Measurements from ENCODE around the gene HEMK1. TPM values are rescaled to one million over a fixed set of nuclear protein-coding genes. Genes with fewer than 3 reads are reported as not detected.
A peak's percentile ranks its signal among the peaks of the same experiment; 100 is the strongest.

Gene HEMK1
- total RNA-seq, 1 donor from 2014 or later, result 14.2 TPM

DNA sequence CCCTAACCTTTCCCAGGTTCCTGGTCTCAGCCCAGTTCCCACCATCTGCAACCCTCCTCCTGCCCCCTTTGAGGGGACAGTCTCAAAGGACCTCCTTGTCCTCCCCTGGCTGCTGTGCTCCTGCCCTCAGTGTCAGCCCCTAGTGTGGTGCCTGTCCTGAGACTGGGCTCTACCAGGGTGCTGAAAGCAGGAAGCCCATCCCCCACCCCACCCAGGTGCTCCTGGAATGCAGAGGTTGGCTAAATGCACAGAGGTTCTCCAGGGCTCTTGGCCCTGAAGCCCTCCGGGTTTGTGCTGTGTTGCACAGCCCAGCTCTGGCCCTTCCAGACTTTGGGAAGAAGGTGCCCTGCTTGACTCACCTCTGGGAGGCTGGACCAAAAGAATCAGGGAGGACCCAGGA lies 23.5 kb upstream of the HEMK1 start:
- no peak for DNase-seq (ENCODE audit: low read depth)

DNA sequence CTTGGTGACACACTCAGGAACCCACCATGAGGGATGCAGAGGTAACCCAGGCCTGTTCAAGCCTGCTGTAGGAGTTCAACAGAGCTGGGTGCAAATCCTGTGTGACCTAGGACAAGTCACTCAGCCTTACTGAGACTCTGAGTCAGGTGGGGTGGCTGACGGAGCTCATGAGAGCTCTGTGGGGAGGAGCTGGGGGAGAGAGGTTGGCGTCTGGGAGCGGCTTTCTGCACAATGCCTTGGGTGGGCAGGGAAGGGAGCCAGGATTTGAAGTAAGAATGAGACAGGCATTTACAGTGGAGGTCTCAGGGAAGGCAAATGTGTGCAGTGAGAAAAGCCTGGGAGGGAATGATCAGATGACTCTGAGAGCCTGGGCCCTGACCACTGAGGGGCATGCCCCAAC lies 20.1 kb upstream of the HEMK1 start:
- DNase-seq (ENCODE audit: low read depth), result no peak

DNA sequence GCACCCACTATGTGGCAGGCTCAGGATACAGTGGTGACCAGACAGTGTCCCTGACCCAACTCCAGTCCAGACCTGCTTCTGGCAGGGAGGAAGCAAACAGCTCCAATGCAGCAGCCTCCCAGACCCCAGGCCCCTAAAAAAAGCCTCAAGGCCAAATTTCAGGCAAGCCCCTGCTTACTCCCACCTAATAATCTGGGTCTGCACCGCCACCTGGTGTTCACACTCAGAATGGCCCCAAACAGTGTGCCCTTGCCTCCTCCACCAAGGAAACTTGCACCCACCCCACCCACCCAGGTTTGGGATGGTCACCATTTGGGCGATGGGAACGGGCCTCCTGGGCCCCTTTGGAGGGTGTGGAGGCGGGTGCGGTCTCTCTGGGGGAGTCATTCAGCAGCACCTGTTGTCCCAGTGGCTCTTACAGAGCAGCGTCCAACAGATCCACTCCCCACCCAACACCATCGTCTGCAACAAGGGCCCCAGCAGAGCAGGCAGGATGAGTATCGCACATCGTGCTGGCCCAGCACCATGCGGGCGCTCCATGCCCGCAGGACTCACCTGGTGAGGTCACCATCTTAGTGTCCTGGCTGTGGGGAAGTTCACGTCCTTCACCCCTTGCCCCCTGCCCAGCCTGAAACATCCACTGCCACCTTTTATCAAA lies 19.1 kb upstream of the HEMK1 start:
- DNase-seq (ENCODE audit: low read depth), result peak; percentile 16

DNA sequence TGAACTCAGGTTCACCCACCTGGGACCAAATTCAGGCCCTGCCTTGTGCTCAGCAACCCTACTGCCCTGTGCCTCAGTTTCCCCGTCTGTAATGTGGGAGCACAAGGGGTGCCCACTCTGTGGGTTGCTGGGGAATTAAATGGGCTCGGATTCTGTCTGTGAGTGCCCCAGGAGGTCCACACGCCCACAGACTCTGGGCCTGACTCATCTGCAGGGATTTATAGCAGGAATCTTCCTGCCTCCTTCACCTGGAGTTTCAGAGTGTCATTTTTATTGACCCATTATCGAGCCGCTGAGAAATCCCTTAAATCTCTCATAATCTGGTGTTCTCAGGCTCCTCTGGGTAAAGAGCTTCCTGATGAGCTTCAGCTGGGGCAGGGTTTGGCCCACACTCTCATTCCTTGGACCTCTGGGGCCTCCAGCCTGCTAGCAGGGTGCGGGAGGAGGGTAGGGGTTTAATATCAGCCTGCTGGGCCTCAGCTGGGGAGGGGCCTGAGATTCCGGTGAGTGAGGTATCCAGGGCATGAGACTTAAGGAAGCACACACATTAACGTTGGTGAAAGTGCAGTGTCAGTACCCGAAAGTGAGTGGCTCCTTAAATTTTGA lies 18.2 kb upstream of the HEMK1 start:
- no peak for DNase-seq (ENCODE audit: low read depth)

DNA sequence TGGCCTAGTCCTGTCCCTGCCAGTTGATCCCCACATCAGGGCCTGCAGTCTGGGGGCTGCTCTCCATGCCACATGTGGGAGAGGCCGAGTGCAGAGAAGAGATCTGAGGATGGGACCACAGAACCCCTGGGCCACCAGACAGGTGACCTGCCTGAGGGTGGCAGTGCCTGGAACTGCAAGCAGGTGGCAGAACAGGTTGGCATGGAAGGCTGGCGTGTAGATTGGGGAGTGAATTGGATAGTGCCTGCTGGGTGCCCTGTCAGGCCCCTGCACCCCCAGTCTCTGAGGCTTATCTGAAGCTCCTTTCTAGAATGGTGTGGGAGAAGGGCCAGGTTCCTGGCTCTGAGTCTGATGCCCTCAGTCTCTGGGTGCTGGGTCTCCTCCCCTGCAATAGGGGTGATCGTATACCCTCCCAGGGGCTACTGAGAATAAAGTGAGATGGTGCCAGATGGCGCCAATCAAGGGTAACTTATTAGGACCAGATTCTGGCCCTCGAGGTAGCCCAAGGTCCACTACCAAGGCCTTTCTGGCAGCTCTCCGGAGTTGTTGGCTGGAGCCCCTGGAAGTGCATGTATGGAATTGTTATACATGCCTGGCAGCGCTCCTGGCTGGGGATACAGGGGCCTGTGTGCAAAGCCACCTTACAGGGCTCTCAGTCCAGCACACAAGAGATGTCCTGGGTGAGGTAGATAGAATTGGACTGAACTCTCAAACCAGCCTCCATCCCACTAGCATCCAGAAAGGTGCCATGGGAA lies 17.5 kb upstream of the HEMK1 start:
- no peak for DNase-seq (ENCODE audit: low read depth)

DNA sequence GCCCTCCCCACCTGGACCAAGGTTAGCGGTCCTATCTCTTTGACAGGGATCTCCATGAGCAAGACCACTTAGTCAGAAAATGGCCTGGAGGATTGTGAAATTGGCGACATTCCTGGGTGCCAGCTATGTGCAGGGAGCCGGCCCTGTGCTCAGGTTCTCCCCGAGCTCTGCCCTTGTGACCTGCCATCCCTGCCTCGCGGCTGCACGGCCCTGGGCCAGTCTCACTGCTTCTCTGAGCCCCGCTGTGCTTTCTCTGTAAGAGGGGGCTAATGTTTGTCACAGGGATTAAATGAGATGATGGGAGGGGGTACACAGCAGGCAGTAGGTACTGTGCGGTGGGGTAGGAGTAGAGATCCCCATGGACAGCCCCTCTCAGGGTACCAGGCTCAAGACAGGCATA lies 16.7 kb upstream of the HEMK1 start:
- DNase-seq (ENCODE audit: low read depth), result no peak

DNA sequence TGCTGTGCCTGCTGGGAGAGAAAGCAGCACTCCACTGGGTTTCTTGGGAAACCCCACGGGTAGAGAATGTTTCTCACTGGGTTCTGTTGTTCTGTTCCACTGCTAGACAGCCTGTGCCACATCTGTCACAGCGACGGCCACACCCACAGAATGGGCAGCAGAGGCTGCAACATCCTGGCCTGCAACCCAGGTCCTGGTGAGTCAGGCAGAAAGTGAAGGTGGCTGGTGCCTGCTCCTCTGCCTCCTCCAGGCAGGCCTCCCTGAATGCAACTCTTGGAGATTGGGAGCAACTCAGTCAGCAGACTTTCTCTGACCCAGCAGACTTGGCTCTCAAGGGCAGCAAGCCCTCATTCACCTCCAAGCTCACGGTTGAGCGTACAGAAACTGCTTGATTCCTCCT lies 14.8 kb upstream of the HEMK1 start:
- DNase-seq (ENCODE audit: low read depth), result no peak

DNA sequence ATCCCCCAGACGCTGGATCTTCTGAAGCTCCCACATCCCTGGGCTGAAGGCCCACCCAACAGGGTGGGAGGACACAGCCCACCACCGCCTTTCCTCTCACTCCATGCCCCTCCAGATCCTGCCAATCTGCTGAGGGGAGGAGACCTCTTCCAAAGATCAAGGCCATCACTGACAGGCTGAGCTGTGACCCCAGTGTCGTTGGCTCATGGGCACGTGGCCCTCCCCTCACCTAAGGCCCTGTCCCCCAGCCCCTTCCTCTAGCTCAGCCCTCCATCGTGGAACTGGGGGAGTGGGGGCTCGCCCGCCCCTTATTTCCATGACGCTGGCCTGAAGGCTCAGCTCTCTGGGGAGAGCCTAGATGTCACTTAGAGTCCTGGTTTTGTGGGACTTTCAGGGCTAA lies 12.2 kb upstream of the HEMK1 start:
- DNase-seq (ENCODE audit: low read depth), result no peak

DNA sequence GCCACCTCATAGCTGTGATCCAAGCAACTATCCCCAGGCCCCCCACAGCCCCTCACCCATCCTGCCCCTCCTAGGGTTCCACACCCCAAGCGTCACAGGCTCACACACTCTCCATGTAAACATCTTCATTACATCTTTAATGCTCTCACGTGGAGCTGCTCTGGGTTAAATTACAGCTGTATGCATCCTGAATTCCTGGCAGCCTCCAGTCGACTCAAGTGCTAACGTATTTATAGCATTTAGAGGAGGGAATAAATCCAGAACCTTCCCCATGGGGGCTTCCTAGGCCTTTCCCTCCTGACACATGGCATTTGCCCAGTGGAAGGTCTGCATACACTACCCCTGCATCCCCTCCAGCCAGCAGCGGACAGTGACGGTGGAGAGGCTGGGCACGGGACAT lies 11.4 kb upstream of the HEMK1 start:
- DNase-seq (ENCODE audit: low read depth), result no peak

DNA sequence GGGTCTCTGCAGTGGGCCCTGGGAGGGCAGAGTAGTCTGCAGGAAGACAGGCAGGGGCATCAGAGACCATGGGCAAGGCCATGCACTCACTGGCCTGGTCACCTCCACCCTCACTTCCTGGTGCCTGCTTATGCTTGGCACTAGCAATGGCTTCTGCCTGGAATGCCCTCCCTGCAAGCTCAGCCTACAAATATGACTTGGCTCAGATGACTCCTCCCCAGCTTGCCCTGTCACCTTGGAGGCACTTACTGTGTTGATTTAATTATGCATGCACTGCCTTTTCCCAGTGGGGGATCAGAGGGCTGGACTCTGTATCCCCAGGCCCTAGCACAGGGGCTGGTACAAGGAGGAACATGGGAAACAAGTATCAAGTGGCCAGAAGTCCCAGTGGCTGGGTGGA lies 9.6 kb upstream of the HEMK1 start:
- DNase-seq (ENCODE audit: low read depth), result peak; percentile 33

DNA sequence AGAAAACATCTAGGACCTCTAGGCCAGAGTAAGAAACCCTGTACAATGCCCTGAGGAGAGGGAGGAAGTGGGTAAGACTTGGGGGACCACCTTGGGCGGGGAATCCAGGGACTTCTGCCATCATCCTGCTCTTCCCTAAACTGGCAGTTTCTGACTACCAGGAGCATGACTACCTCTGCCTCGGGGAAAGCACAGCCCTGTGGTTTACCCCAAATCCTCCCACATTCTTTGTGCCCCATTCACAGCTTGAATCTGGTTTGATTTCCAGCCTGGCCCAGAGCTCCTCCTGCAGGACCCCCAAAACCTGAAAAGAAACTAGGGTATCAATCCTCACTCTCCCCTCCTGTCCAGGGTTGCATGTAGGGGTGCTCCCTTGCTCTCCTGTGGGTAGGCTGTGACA lies 6.5 kb upstream of the HEMK1 start:
- DNase-seq (ENCODE audit: low read depth), result peak; percentile 30

DNA sequence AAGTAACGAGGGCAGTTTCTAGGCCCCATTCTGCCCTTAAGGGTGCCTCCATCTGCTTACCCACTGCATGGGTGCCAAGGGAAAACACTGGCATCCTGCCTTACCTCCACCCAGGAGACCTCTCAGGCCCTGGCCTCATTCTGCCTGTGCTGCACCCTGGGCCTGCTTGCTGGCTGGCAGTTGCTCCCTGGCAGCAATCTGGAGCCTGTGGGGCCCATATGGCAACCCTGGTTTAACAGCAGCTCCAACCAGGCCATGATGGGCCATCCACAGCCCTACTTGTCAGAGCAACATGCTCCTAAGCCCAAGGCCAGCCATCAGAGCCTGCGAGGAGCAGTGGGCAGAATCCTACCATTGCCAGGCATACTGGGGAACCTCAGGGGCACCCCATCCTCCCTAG lies 5.5 kb upstream of the HEMK1 start:
- DNase-seq (ENCODE audit: low read depth), result no peak

DNA sequence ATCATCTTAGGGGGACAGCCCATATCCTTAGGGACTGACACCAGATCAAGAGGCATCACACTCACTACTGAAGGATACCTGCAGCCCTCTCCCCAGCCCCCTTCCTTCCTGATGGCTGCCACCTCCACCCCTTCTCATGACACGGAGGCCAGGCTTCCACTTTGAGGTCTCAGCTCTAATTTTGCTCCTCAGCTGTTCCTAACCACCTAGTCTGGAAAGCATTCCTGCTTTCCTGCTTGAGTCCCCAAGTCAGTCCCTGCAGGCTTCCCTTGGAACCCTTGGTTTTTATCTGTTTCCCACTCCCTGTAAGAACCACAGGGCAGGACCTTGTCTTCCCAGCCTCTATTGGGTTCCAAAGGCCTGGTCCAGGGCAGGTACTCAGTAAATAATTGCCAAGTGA lies 5.0 kb upstream of the HEMK1 start:
- DNase-seq (ENCODE audit: low read depth), result no peak

DNA sequence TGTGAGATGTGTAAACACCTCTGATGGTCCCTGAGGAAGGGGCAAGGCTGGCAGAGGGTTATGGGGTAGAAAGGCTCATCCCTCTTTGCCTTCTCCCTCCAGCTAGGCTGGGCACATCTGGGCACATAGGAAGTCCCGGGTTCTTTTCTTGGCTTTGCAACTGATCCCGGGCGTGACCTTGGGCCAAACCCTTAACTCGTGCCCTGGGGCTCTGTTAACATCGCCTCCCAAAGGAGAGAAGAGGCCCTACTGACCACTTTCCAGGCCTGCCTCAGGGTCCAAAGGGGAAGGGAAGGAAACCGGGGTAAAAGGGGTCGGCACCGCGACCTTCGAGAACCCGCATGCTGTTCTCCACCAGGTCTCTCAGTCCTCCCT lies 2.3 kb upstream of the HEMK1 start:
- no peak for DNase-seq (ENCODE audit: low read depth)

DNA sequence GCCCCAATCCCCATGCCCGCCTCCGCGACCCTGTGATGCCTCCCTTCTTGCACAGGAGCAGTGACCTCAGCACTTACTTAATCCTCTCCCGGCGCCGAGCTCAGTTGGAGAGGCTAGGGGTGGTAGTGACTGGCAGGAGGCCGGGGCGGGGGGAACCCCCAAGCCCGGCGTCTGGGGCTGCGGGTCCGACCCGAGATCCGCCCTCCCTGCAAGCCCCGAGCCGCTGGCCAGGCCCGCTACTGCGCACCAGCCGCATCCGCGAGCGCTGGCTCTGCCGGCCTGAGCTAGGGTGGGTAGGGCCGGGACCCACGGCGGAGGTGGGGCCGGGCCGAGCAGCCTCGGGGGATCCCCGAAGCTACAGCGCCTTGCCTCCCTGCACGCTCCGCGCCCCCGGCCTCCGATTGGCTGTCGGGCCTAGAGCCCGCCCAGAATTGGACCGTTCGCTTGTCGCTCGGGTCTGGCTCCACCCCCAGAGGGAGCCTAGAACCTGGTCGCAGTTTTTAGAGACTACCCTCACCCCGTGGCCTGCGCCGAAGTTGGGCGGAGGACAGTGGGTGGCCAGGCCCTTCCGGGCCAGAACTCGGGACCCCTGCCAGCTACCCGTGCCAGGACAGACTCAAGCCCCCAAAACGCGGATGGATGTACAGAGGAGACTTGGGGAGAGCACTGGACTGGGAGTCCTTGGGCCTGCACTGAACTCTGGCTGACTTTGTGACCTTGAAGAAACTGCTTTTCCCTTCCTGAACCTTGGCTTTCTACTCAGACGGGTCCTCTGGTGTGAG lies 1.7 kb upstream of the HEMK1 start, which contains the start of gene C3orf18:
Gene C3orf18 (minus strand): TSS at position 362 of the 782 bp plus-strand sequence. CDS start 2,048 bp downstream, outside the sequence.
- DNase-seq (ENCODE audit: low read depth), result peak; percentile 62

DNA sequence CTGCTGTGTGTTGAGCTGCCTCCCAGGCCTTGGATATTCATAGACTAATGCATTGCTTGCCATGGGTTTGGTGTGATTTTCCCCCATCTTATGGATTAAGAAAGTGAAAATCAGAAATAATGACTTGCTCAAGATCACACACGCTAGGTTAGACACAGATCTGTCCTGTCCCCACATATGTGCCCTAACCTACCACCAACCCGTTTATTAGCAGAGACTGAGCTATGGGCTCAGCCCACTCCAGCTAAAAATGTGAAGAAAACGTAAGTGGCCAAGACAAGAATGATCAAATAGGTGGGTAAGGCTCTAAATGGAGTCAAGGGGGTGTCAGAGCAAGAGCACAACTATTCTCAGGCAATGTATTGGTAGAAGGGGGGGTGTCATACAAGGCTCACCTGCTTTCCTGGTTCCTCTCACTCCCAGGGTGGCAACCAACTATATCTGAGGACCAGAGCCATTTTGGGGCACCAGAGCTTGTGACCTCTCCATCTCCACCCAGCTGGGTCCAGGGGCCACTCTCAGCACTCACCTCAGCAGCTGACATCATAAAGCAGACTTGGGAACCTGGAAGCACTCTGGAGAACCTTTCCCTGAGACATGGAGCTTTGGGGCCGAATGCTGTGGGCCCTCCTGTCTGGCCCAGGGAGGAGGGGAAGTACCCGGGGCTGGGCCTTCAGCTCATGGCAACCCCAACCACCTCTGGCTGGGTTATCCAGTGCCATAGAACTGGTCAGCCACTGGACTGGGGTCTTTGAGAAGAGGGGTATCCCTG lies 1.4 kb downstream of the HEMK1 start:
- no peak for DNase-seq (ENCODE audit: low read depth)

DNA sequence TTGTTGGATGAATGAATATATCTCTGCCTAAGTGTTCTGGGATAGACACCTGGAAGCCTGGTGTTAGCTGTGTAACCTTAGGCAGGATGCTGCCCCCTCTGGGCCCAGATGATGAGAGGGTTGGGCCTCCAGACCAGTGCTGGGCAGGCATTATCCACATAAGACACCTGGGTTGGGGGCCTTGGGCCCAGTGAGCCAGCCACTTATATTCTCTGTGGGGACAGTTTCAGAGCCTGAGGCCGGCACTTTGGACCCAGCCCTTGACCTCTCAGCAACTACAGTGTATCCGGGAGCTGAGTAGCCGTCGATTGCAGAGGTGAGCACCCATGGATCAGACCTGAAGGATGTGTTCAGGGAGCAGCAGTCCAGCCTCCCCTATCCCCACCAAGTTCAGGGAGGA lies 2.2 kb downstream of the HEMK1 start:
- DNase-seq (ENCODE audit: low read depth), result no peak

DNA sequence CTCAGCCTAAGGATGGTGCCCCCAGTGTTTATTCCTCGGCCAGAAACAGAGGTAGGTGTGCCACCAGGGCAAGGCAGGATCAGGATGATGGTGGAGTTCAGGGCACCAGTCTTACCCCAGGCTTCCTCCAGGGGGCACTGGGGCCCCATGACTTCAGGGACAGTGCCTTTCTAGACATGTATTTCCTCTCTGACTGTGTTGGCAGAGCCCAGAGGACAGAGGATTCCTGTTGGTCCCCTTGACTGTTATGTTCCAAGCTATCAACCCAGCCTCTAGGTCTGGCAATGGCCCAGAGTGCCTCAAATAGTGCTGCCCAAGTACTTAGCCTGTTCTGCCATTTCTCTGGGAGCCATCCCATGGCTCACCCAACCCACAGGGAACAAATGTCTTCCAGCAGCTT lies 2.8 kb downstream of the HEMK1 start:
- DNase-seq (ENCODE audit: low read depth), result peak; percentile 54

DNA sequence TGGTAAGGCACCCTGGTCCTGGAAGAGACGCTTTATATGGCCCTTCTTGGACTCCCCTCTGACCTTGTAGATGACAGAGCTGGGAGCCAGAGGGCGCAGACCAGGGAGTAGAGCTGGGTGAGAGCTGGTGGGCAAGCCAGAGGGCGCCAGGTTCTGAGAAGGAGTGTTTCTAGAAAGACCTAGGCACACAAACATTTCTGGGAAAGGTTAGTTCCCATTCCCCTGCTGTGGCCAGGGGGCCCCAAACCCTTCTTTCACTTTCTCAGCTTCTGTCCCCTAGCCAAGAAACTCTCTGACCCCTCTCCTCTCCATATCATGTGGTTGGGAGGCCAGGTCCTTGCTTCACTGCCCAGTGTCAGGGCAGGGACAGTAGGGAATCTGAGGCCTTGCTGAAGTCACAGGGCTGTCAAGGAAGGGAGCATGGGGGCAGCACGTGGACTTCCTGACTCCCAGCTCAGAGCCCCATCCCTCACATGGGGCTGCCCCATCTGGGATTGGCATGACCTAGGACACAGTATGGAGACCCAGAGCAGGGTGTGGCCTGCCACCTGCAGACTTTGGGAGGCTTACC lies 3.6 kb downstream of the HEMK1 start:
- DNase-seq (ENCODE audit: low read depth), result no peak

DNA sequence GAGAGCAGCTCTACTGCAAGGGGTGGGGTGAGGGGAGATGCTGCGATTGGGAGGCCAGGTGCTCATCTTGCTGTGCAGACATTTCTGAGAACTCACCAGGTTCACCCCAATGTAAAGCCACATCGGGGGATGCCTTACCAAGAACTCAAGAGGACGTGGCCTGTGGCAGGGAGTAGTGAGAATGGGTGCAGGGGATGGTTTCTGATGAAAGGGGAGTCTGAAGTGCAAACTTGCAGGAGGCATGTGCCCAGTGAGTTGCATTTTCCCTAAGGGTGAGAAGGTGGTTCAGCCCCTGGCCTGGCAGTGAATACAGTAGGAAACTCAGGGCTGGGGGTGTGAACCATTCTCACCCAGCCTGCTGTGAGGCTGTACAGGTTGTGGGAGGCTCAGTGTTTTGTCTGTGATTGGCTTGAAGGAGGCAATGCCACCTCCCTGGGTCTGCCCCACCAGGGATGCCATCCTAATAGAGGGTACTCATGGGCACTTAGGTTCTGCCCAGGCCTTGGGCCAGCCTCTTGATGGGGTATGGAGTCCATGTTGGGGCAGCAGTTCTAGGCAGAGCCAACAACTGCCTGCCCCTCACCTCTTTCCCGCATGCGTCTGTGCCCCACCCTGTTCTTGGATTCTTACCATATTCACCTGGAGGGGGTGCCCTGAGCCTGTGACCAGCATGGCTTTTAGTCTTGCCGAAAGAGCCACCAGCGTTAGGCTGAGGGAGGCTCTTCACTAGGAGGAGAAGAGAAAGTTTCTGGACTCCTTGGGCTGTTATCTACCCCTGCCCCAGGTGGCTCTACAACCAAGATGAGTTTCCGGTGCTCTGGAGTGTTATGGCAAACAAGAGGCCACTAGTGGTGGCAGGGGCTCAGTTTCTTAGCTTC lies 4.5 kb downstream of the HEMK1 start:
- DNase-seq (ENCODE audit: low read depth), result no peak
